RKO (cell line): ENCODE data around the gene AACS.
"Not testable (repeated sequence)": the region's sequence is repeated elsewhere in the genome, so short reads cannot be mapped to it uniquely, and the experiment has no call there.

Experiments used
- DNase-seq: peaks from one replicate; pipeline ENCODE4 v3.0.0-alpha.2; 2016; ENCODE audit warnings: low spot score

The AACS gene

DNA sequence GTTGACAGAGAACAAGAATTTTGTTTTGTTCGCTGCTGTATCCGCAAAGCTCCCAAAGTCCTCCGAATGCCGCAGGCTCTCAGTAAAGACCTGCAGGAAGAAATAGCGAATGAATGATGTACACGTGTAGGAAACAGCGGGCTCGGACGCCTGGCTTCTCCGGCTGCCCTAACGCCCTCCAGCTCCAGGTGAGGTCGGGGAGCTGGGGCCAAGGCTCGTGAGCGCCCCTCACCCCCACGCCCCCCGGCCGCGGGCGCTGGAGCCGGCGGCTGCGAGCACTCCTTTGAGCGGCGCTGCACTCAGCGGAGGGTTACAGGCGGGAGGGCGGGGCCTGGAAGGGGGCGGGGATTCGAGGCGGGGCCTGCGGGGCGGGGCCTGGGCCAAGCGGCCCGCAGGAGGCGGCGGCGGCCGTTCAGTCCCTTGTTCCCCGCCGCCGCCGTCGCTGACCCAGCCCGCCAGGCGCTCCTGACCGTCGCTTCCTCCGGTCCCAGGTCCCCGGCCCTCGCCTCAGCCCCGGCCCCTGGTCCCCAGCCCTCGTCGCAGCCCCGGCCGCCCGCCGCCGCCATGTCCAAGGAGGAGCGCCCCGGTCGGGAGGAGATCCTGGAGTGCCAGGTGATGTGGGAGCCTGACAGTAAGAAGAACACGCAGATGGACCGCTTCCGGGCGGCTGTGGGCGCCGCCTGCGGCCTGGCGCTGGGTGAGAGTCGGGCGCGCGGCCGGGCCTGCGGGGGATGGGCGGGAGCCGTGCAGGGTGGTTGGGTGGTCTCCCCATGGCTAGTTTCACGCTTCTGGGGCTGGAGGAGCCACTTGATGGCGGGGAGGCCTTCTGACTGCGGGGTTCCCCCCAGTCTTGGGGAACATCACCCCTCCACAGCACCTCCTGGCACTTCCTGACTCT, at the start of gene AACS:
TSS of gene AACS (plus strand) at position 415 of the 898 bp plus-strand sequence. CDS start at position 565, 150 bp downstream.
- peak; percentile 78 for DNase-seq

DNA sequence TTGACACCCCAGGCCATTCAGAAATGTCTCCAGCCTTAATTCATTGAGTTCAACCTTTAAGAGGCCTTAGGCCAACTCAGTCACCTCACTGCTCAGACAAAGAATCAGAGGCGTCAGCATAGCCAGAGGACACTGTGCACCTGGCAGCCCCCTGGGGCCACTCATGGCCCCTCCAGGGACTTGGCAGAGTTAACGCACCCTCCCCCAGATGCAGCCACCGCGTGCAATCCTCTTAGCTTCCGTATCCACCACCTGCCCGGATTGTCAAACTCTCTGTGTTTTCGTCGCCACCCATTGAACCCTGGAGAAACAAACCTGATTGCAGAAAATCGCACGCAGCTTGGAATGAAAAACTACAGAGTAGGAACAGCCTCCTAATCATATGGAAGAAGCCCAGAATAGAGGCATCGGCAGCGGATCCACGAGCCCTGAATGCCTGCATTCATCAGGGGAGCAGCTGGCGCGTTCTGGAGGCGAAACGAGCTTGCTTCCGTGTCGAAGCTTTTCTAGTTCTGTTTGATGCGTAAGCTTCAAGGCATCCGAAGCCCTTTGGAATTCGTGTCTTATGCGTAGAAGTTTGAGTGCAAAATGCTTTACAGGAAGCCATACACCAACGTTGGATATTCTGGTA, 49.4 kb upstream of the AACS start:
- no peak for DNase-seq

- DNase-seq: no peak
Observed at GRCh38 chr12:125017801-125018200, 47.4 kb upstream of the AACS start.

- no peak for DNase-seq
Observed at GRCh38 chr12:125018356-125018755, 46.9 kb upstream of the AACS start.

DNA sequence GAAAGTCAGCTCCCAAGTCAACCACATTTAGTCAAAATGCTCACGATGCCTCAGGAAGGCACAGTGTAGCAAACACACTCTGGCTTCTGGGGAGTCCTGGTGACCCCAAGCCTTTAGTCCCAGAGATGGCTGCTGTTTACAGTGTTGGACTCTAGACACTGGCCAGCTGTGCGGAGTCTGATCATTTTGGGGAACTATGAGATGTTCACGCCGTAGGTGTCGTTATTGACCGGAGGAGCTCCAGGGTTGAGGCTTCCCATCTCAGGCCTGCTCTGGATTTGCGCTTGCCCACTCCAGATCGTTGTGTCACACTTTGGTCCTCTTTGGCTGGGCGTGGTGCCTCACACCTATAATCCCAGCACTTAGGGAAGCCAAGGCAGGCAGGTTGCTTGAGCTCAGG, 44.1 kb upstream of the AACS start:
- DNase-seq: no peak

DNA sequence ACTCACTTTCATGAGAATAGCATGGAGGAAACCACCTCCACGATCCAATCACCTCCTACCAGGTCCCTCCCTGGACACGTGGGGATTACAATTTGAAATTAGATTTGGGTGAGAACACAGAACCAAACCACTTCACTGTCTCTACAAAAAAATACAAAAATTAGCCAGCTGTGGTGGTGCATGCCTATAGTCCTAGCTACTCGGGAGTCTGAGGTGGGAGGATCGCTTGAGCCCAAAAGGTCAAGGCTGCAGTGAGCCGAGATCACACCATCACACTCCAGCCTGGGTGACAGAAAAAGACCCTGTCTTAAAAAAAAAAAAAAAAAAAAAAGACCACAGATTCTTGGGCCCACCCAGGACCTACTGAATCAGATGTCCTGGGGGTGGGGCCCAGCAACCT, 43.5 kb upstream of the AACS start:
- no peak for DNase-seq

DNA sequence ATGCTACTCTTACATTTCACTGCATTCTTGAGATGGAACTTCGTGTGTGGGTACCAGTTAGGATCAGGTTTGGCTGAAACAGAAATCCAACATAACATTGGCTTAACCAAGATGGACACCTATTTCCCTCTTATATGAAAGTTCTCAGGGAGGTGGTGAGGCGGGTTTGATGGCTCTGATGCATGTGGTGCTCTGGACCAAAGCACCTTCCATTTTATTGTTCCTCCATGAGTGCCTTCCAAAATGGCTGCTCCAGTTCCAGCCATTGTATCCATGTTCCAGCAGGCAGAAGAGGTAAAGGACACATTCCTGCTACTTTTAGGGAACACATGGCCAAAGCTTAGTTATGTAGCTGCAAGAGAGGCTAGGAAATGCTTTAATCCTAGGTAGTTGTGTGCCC, 42.2 kb upstream of the AACS start:
- no peak for DNase-seq

DNA sequence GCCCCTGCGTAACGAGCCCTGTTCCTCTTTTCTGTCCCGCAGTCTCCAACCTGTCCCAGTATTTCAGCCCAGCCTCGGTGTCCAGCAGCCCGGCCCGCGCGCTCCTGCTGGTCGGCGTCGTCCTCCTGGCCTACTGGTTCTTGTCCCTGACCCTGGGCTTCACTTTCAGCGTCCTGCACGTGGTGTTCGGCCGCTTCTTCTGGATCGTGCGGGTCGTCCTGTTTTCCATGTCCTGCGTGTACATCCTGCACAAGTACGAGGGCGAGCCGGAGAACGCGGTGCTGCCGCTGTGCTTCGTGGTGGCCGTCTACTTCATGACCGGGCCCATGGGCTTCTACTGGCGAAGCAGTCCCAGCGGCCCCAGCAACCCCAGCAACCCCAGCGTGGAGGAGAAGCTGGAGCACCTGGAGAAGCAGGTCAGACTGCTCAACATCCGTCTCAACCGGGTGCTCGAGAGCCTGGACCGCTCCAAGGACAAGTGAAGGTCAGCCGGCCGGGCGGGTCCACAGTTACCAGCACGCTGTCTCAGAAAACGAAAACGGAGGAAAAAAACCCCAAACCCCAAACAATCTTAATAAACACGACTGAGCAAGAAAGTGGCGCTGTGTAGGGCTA, 40.2 kb upstream of the AACS start:
- DNase-seq: no peak

DNA sequence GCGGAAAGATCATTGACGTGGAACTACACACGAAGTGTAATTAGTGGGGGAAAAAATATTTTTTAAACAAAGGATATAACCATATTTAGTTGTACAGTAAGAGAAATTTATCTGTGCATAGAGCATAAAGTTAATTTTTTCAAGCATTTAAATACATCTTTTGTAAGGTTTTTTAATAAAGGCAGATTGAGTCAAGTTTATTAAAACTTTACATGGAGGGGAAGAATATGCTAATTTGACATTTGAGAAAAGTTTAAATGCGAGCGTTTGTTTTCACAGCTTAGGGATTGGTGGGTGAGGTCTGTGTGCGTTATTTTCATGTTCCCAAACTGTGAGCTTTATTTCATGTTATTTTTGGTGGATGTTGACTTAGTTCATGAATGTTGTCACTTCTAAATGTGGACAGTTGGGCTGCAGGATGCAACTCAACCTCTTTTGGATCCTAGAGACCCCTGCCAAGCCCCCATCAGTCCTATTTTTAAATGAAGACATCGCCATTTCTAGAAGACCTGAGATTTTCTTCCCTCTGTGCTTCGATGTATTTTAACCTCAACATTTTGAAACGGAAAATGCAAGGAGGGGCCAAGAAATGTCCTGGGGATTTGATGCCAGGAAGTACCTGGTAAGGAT, 39.5 kb upstream of the AACS start:
- DNase-seq: no peak

- DNase-seq: no peak
Observed at GRCh38 chr12:125028106-125028505, 37.1 kb upstream of the AACS start.

GRCh38 chr12:125029761-125030358, 35.4 kb upstream of the AACS start:
- peak; percentile 61 for DNase-seq

- not testable (repeated sequence) for DNase-seq
Observed at GRCh38 chr12:125031471-125031870, 33.8 kb upstream of the AACS start.

DNA sequence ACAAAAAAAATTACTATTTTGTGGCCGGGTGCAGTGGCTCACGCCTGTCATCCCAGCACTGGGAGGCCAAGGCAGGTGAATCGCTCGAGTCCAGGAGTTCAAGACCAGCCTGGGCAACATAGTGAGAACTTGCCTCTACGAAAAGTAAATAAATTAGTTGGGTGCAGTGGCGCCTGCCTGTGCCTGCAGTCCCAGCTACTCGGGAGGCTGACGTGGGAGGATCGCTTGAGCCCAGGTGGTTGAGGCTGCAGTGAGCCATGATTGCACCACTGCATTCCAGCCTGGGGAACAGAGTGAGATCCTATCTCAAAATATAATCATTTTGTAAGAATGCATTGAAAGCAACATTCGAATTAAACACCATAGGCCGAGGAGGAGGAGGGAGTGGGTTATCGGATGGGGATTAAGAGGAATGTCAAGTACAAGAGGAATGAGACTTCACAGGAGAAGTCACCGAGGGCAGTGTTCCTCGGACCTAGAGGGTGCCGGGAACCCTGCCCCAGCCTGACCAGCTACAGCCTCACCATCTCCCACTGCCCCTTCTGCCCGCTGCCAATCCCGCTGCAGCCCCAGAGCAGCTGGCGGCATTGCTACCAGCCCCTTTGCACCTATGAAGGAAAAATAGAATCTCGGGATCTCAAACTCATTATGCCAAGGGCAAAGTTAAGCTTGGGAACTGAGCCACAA, 32.6 kb upstream of the AACS start:
- DNase-seq: no peak

GRCh38 chr12:125033288-125033687, 31.9 kb upstream of the AACS start:
- no peak for DNase-seq

DNA sequence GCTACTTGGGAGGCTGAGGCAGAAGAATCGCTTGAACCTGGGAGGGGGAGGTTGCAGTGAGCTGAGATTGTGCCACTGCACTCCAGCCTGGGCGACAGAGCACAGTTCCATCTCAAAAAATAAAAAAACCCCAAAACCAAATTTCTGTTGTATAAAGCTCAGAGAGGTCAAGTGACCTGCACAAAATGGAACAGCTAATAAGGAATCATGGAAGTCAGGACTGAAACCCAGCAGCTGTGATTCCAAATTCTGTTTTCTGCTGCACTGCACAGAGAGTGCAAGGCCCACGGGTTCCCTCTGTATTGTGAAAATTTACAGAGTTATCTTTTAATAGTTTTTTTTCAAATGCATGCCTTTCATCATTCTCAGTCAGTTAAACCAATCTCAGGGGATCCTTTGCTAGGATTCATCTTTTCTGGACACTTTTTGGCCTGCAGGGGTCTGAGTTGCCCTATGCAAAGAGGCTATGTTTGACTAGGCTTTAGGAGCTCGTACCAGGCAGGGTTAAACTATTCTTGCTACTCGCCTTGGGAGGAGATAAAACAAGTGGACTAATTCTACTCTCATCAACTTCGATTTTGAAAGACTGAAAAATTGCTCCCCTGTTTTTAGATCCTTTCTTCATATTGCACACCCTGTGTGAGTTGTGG, 26.1 kb upstream of the AACS start:
- DNase-seq: no peak

DNA sequence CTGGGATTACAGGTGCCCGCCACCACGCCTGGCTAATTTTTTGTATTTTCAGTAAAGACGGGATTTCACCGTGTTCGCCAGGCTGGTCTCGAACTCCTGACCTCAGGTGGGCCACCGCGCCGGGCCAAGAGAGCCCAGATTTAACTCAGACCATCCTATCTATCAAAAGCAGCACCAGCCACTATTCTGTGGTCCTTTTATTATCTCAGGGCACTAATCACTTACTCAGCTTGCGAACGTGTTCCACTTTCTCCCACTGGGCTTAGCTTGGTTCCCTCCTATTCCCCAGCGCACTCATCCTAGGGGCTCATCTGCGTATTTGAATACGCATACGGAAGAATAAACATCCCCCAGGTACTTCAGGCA, 16.2 kb upstream of the AACS start:
- no peak for DNase-seq

- no peak for DNase-seq
Observed at GRCh38 chr12:125050446-125050845, 14.8 kb upstream of the AACS start.

- DNase-seq: no peak
Observed at GRCh38 chr12:125050868-125051267, 14.4 kb upstream of the AACS start.

DNA sequence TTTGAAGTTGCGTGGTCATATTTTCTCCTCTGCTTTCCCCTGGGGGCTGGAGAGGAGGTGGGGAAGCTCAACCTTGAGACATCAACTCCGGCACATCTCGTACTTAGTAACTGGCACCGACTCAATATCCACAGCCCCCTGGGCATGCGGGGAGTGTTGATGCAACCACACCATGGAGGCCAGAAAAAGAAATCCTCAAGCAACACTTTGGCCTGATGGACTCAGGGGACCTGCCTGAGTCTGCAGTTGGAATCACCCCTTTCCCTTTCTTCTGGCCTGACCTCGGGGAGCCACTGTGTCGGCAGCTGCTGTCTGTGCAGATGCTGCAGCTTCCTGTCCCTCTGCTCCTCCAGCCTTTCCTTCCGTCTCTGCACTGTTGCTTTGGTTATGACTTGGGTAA, 11.4 kb upstream of the AACS start:
- no peak for DNase-seq

- no peak for DNase-seq
Observed at GRCh38 chr12:125055591-125055990, 9.6 kb upstream of the AACS start.

DNA sequence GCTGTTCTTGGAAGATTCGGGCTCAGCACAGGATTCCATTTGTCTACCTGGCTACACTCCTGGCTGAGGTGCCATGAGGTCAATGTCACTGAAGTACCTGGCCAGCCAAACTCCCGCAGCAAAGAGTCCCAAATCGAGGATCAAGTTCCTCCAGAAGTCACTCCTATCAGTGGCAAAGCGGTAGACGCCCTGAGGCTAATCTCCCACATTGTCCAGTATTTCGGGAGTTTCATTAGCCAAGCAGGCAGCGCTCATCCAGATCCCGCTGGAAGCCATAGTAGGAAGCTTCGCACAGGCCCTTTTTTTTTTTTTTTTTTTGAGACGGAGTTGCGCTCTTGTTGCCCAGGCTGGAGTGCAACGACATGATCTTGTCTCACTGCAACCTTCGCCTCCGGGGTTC, 8.9 kb upstream of the AACS start:
- no peak for DNase-seq
